ENCODE data around the gene TRIM45.
"Not testable (repeated sequence)": the region's sequence is repeated elsewhere in the genome, so short reads cannot be mapped to it uniquely, and the experiment has no call there.

TRIM45 gene

GRCh38 chr1:117101858-117102257 lies 19.7 kb downstream of the TRIM45 start:
- not testable (repeated sequence) for DNase-seq (ENCODE audit: low read depth in 2 of 2, low spot score in 1 of 2)

DNA sequence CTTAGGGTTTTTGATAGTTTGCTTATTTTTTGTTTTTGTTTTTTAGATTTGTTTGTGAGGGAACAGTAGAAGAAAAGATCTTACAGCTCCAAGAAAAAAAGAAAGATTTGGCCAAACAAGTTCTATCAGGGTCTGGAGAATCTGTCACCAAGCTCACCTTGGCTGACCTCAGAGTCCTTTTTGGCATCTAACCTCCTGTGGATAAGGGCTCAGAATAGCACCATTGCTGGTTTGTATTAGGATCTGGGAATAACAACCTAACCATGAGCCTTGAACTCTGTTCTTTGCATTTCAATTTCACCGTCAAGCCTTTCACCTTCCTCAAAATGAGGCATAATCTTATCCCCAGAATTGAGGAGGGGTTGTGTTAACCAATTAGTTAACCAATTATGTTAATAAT lies 20.2 kb downstream of the TRIM45 start:
- no peak for DNase-seq (ENCODE audit: low read depth in 2 of 2, low spot score in 1 of 2)

GRCh38 chr1:117098287-117098890 lies 23.2 kb downstream of the TRIM45 start:
- no peak for DNase-seq (ENCODE audit: low read depth in 2 of 2, low spot score in 1 of 2)

- DNase-seq (ENCODE audit: low read depth in 2 of 2, low spot score in 1 of 2): no peak
Measured at GRCh38 chr1:117097443-117097842, 24.1 kb downstream of the TRIM45 start.

DNA sequence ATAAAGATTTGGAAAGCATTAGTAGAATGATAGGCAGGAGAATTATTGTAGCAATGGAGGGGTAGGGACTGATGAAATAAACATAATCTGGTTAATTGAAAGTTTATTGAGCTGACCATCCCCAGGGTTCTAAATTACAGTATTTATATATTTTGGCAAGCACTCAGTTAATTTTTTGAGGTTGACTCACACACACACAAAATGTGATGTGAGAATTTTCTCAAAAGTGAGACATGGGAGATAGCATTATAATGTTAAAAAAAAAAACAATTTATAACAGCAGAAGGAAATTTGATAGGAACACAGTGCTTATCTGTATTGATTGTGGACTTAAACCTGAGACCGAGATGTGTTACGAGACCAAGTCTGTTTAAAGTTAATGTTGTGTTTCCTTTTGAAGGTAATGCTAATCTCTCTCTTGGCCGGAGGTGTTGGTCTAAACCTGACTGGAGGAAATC lies 24.6 kb downstream of the TRIM45 start:
- no peak for DNase-seq (ENCODE audit: low read depth in 2 of 2, low spot score in 1 of 2)

GRCh38 chr1:117094841-117095604 lies 26.5 kb downstream of the TRIM45 start:
- DNase-seq (ENCODE audit: low read depth in 2 of 2, low spot score in 1 of 2): no peak

- DNase-seq (ENCODE audit: low read depth in 2 of 2, low spot score in 1 of 2): no peak
Measured at GRCh38 chr1:117093870-117094621, 27.5 kb downstream of the TRIM45 start.

DNA sequence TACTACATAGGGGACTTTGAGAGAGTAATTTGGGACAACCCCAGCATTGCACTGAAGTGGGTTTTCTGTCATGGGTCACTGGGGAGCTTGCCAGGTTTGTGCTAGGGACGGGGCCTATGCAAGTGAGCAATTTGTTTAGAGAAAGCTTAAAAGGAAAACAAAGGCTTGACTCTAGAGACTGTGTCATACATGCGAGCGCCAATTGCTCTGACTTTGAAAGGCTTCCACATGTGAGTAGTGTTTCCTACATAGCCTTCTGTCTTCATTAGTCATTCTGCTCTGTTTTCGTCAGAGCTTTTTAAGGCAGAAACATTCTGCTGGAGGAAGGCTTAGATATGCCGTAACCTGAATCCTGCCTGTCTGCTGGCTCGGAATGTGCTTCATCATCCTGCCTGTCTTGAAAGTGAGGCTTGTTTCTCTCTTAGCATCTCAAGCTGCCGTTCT lies 28.4 kb downstream of the TRIM45 start:
- no peak for DNase-seq (ENCODE audit: low read depth in 2 of 2, low spot score in 1 of 2)

GRCh38 chr1:117092594-117092993 lies 29.0 kb downstream of the TRIM45 start:
- DNase-seq (ENCODE audit: low read depth in 2 of 2, low spot score in 1 of 2): no peak

- no peak for DNase-seq (ENCODE audit: low read depth in 2 of 2, low spot score in 1 of 2)
Measured at GRCh38 chr1:117089996-117090395, 31.6 kb downstream of the TRIM45 start.

DNA sequence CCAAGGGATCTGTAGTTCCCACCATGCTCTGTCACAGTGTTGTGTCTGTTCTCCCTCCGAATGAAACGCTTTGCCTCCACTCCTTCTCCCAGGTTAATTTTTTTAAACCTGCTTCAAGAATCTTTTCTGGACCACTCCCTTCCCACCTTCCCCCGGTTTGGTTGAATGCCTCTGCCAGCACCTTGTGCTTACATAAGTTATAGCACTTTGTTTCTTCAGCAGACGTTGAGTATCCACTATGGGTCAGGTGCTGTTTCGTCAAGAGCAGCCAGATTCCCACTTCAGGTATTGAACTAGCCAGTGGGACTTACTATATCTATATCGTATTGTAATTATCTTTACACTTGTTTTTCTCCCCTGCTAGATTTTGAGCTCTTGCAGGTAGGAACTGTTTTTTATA lies 33.9 kb downstream of the TRIM45 start:
- no peak for DNase-seq (ENCODE audit: low read depth in 2 of 2, low spot score in 1 of 2)

DNA sequence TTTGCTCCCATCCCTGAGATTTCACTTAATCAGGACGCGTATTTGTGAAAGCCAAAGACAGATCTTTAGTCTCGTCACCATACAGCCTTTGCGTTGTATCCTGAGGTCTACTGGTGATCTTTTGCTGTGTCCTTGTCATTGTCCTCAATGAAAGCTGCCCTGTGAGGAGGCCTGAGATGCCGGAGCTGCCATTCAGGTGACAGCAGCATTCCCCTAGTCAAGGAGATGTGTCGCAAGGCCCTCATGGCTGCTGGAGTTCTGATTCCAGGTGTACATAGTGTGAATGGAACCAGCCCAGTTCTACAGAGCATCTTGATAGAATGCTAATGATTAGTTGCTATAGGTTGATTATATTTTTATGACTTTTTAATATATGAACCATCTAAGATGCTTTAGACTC lies 37.3 kb downstream of the TRIM45 start:
- DNase-seq (ENCODE audit: low read depth in 2 of 2, low spot score in 1 of 2): no peak

- no peak for DNase-seq (ENCODE audit: low read depth in 2 of 2, low spot score in 1 of 2)
Measured at GRCh38 chr1:117079737-117080136, 41.8 kb downstream of the TRIM45 start.

- peak in 1 of 2 donors; percentile 11 for DNase-seq (ENCODE audit: low read depth in 2 of 2, low spot score in 1 of 2)
Measured at GRCh38 chr1:117077267-117077666, 44.3 kb downstream of the TRIM45 start.

DNA sequence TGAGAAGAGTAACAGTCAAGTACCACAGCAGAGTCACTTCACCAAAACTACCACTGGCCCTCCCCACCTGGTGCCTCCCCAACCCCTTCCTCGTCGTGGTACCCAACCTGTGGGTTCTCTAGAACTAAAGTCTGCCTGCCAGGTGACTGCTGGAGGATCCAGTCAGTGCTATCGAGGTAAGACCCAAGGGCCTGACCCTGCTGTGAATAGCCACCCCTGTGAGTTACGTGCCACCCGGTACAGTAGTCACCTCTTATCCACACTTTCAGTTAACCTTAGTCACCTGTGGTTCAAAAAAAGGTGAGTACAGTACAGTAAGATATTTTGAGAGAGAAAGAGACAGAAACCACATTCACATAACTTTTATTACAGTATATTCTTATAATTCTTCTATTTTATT lies 44.9 kb downstream of the TRIM45 start:
- DNase-seq (ENCODE audit: low read depth in 2 of 2, low spot score in 1 of 2): no peak

DNA sequence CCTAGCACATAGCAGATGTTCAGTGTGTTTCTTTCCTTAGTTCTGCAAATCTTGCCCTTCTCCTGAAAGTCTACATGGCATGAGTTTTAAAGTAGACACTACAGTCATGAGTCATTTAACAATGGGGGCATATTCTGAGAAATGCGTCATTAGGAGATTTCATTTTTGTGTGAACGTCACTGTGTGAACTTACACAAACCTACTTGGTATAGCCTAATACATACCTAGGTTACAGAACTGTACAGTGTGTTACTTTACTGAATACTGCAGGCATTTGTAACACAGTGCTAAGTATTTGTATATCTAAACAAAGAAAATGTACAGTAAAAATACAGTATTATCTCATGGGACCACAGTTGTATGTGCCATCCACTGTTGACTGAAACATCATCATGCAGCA lies 51.4 kb downstream of the TRIM45 start:
- DNase-seq (ENCODE audit: low read depth in 2 of 2, low spot score in 1 of 2): no peak

DNA sequence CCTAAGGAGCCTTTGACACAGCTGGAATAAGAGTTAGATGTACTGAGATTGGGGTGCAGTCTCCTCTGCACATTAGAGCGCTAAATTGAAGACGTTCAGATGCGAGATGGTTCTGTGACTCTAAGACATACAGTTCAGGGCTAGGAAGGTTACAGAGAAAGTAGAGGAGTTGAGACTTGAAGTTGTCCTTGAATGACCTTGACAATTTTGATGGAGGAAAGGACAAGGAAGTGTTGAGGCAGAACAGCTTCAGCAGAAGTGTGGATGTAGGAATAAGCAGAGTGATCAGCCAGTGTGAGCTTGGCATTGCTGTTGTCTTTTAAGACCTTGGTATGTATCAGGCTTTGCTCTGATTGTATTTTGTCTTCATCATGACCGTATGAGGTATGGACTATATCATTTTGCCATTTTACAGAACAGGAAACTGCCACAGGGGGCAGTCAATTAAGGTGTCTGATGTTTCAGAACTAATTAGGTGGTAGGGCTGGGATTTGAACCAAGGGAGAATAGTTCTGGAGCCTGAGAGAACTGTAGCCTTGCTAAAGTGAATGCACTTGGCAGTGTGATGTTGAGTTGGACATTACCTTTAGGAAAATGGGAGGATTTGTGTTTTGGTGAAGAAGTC lies 52.2 kb downstream of the TRIM45 start:
- no peak for DNase-seq (ENCODE audit: low read depth in 2 of 2, low spot score in 1 of 2)

GRCh38 chr1:117068580-117068979 lies 53.0 kb downstream of the TRIM45 start:
- DNase-seq (ENCODE audit: low read depth in 2 of 2, low spot score in 1 of 2): no peak

- DNase-seq (ENCODE audit: low read depth in 2 of 2, low spot score in 1 of 2): no peak
Measured at GRCh38 chr1:117067533-117068370, 53.8 kb downstream of the TRIM45 start.

GRCh38 chr1:117066367-117066766 lies 55.2 kb downstream of the TRIM45 start:
- DNase-seq (ENCODE audit: low read depth in 2 of 2, low spot score in 1 of 2): no peak

DNA sequence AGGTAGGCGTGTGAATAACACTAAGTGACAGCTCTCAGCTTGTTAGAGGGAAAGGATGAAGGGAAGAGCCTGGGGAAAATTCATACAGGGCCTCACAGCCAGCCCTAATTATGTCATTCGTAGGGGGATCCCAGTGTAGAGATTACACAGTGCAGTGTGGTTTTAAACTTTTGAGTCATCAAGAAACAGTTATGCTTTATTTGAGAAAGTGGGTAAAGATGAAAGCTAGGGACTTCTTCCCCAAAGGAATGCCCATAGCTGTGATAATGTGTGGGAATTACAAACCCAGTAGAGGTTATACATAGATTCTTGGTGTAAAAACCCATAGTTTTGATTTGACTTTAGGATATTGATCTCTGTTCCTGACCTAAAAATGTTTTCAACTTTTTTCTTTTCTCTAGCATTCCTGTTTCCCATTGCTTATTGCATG lies 59.5 kb downstream of the TRIM45 start:
- no peak for DNase-seq (ENCODE audit: low read depth in 2 of 2, low spot score in 1 of 2)
